HCT116 (cell line): ENCODE measurements around the gene THSD7A. TPM values are rescaled to one million over a fixed set of nuclear protein-coding genes. Genes with fewer than 3 reads are reported as not detected.

ENCODE experiments used
- ATAC-seq: fragments of 200-7000 bp; cut with Tn5 transposase; 2 replicates; pipeline ENCODE4 v1.9.1; 2020; ENCODE audit warnings: mild to moderate bottlenecking, moderate library complexity
- BruUV-seq: library from RNA; stranded (reverse); fragments of 400-500 nt; replicated peaks from 2 replicates; lab custom pipeline; 2021; lab: Mats Ljungman, UMichigan
- CTCF ChIA-PET: fragments of 300-600 bp; sonication (Branson Sonifier 250); formaldehyde crosslinking; loops from one replicate; lab custom pipeline; 2021; ENCODE audit warnings: antibody characterized with exemption; lab: Charles Lee
- POLR2A ChIA-PET: fragments of 300-600, 350-600 bp; sonication (Branson Sonifier 250); formaldehyde crosslinking; loops from one replicate; lab custom pipeline; 2021; ENCODE audit warnings: antibody characterized with exemption; lab: Charles Lee
- RAD21 ChIA-PET, 2 experiments: fragments of 300-600 bp; sonication (Branson Sonifier 250); formaldehyde crosslinking; loops; one replicate each; lab custom pipeline; 2023; ENCODE audit warnings: low total read pairs in 2 of 2; ENCODE audit not compliant: uncharacterized antibody in 2 of 2, unreplicated experiment in 2 of 2, low non-redundant PET in 1 of 2; lab: Charles Lee
- DNase-seq: peaks from one replicate; pipeline ENCODE4 v3.0.0-alpha.2; 2010; ENCODE audit warnings: low read depth, low spot score
- H2AFZ ChIP-seq: fragments of 200-600 bp; shearing (Covaris generic), sonication (generic); 2 replicates; pipeline ENCODE4 v1.6.1; 2017; ENCODE audit warnings: low read depth, mixed run types, mixed read lengths, antibody characterized with exemption, low read length; ENCODE audit not compliant: poor library complexity, severe bottlenecking
- H3K27ac ChIP-seq: 2 replicates; pipeline ENCODE4 v1.5.1; 2012; ENCODE audit warnings: low read depth, low read length
- H3K27me3 ChIP-seq: fragments of 200-600 bp; sonication (generic); 2 replicates; pipeline ENCODE4 v1.6.1; 2016; ENCODE audit warnings: mixed run types, low read length, mixed read lengths; ENCODE audit not compliant: insufficient read depth
- H3K36me3 ChIP-seq, 2 experiments: fragments of 200-500 bp in 1 of 2; fragments of 200-600 bp in 1 of 2; sonication (Bioruptor generic) in 1 of 2; sonication (generic) in 1 of 2; 2 replicates each; pipeline versions ENCODE4 v1.5.1 to v1.6.1; 2014 to 2016; ENCODE audit warnings: low read length in 2 of 2, inconsistent platforms in 1 of 2, mixed read lengths in 1 of 2, mixed run types in 1 of 2; ENCODE audit not compliant: insufficient read depth in 2 of 2, control insufficient read depth in 1 of 2
- H3K4me1 ChIP-seq, 2 experiments: fragments of 200-600 bp in 1 of 2; sonication (generic) in 1 of 2; 2 replicates each; pipeline versions ENCODE4 v1.5.1 to v1.6.1; 2012 to 2017; ENCODE audit warnings: low read length in 2 of 2, inconsistent platforms in 1 of 2, mild to moderate bottlenecking in 1 of 2, mixed read lengths in 1 of 2, mixed run types in 1 of 2, moderate library complexity in 1 of 2; ENCODE audit not compliant: insufficient read depth in 2 of 2, control insufficient read depth in 1 of 2
- H3K4me2 ChIP-seq: fragments of 200-600 bp; sonication (generic); 2 replicates; pipeline ENCODE4 v1.6.1; 2017; ENCODE audit warnings: mixed run types, low read length, mixed read lengths
- H3K4me3 ChIP-seq, 2 experiments: fragments of 200-600 bp in 1 of 2; sonication (generic) in 1 of 2; replicated peaks in 1 of 2; 2 replicates each; pipeline ENCODE4 v1.5.1; 2011 to 2016; ENCODE audit warnings: low read length in 2 of 2, control low read depth in 1 of 2, low read depth in 1 of 2, mild to moderate bottlenecking in 1 of 2, mixed read lengths in 1 of 2, mixed run types in 1 of 2
- H3K79me2 ChIP-seq: fragments of 200-600 bp; sonication (generic); 2 replicates; pipeline ENCODE4 v1.6.1; 2017; ENCODE audit warnings: mild to moderate bottlenecking, mixed run types, low read length, moderate library complexity, mixed read lengths; ENCODE audit not compliant: insufficient read depth
- H3K9ac ChIP-seq: fragments of 200-600 bp; sonication (generic); 2 replicates; pipeline ENCODE4 v1.6.1; 2016; ENCODE audit warnings: low read length, mixed read lengths
- H3K9me2 ChIP-seq: fragments of 200-600 bp; sonication (generic), shearing (Covaris generic); 2 replicates; pipeline ENCODE4 v1.6.1; 2017; ENCODE audit warnings: mixed run types, mild to moderate bottlenecking, moderate library complexity; ENCODE audit not compliant: insufficient read depth
- H3K9me3 ChIP-seq, 2 experiments: fragments of 200-500 bp in 1 of 2; fragments of 200-600 bp in 1 of 2; sonication (Bioruptor generic) in 1 of 2; sonication (generic) in 1 of 2; 2 replicates each; pipeline ENCODE4 v1.6.1; 2014 to 2017; ENCODE audit warnings: low read length in 2 of 2, mixed read lengths in 2 of 2, inconsistent platforms in 1 of 2, low read depth in 1 of 2, mild to moderate bottlenecking in 1 of 2, mixed run types in 1 of 2, moderate library complexity in 1 of 2; ENCODE audit not compliant: control insufficient read depth in 1 of 2, insufficient read depth in 1 of 2
- H4K20me1 ChIP-seq: fragments of 200-600 bp; sonication (generic), shearing (Covaris generic); 2 replicates; pipeline ENCODE4 v1.6.1; 2017; ENCODE audit warnings: mixed run types, mild to moderate bottlenecking, moderate library complexity; ENCODE audit not compliant: insufficient read depth
- CBX3 ChIP-seq: IDR thresholded peaks from 2 replicates; pipeline ENCODE4 v1.6.1; 2012; ENCODE audit warnings: low read depth
- EGR1 ChIP-seq: IDR thresholded peaks from 2 replicates; pipeline ENCODE4 v1.6.1; 2012; ENCODE audit warnings: low read depth
- ELF1 ChIP-seq: IDR thresholded peaks from 2 replicates; pipeline ENCODE4 v1.6.1; 2012; ENCODE audit warnings: low read depth, borderline replicate concordance
- EZH2 ChIP-seq: fragments of 200-600 bp; sonication (generic); IDR thresholded peaks from 2 replicates; pipeline ENCODE4 v1.6.1; 2017; ENCODE audit warnings: antibody characterized with exemption, mixed run types
- FOSL1 ChIP-seq: IDR thresholded peaks from 2 replicates; pipeline ENCODE4 v1.6.1; 2012; ENCODE audit warnings: low read depth
- POLR2A ChIP-seq: IDR thresholded peaks from 2 replicates; pipeline ENCODE4 v1.7.0; 2011; ENCODE audit warnings: borderline replicate concordance; ENCODE audit not compliant: insufficient read depth, insufficient read length; ENCODE audit errors: extremely low read depth
- POLR2AphosphoS5 ChIP-seq: IDR thresholded peaks from 2 replicates; pipeline ENCODE4 v1.6.1; 2011; ENCODE audit warnings: mild to moderate bottlenecking, low read depth, low read length, moderate library complexity
- RAD21 ChIP-seq: IDR thresholded peaks from 2 replicates; pipeline ENCODE4 v1.6.1; 2012; ENCODE audit warnings: low read depth, mild to moderate bottlenecking
- SIN3A ChIP-seq: IDR thresholded peaks from 2 replicates; pipeline ENCODE4 v1.6.1; 2012; ENCODE audit warnings: low read depth
- SP1 ChIP-seq: IDR thresholded peaks from 2 replicates; pipeline ENCODE4 v1.6.1; 2012; ENCODE audit warnings: low read depth
- ZFX ChIP-seq: fragments of 450-650 bp; IDR thresholded peaks from 2 replicates; pipeline ENCODE4 v1.6.1; 2017
- ZNF274 ChIP-seq: fragments of 200-500 bp; sonication (Bioruptor generic); IDR thresholded peaks from 2 replicates; pipeline ENCODE4 v1.6.1; 2014; ENCODE audit warnings: mild to moderate bottlenecking, low read depth, low read length, inconsistent platforms
- intact Hi-C: fragments of 100-400 bp; cut with micrococcal nuclease; formaldehyde crosslinking; loops from 2 replicates; pipeline ENCODE4 v1.10.0; 2022
- total RNA-seq: library from RNA; stranded (reverse); gene quantifications from one replicate; pipeline ENCODE4 v1.2.1, GENCODE V29; 2021; ENCODE audit not compliant: unreplicated experiment

THSD7A gene
- total RNA-seq, 1 experiment from 2014 or later = 0.05 TPM

GRCh38 chr7:11616466-11616865 is 215.5 kb downstream of the THSD7A start:
- no peaks in the 10 kb centered on the region for H3K36me3 ChIP-seq
- ATAC-seq = no peak
- no peak overlapping the region for H3K4me2 ChIP-seq
- H3K9ac ChIP-seq = no peak overlapping the region
- no peaks in the 10 kb centered on the region for H3K27me3 ChIP-seq
- no TSS peak for BruUV-seq
- no peaks in the 10 kb centered on the region for H3K79me2 ChIP-seq
- ChIA-PET CTCF (no interaction called here), RAD21 (no interaction called here), POLR2A (no interaction called here)
- TF ChIP-seq POLR2AphosphoS5 = no peak
- no peak for TF ChIP-seq RAD21
- TF ChIP-seq FOSL1 = no peak
- no peak for TF ChIP-seq SIN3A
- no peak for TF ChIP-seq CBX3
- TF ChIP-seq EZH2 = no peak
- no peak for TF ChIP-seq ZFX
- TF ChIP-seq ZNF274 = no peak
- no peak for TF ChIP-seq SP1
- TF ChIP-seq EGR1 = no peak
- intact Hi-C loops = no loop called here
- H3K4me3 ChIP-seq = no peak overlapping the region
- DNase-seq = no peak
- H3K9me2 ChIP-seq = no peaks in the 10 kb centered on the region
- no peak overlapping the region for H2AFZ ChIP-seq
- no peaks in the 10 kb centered on the region for H3K9me3 ChIP-seq
- H4K20me1 ChIP-seq = no peaks in the 10 kb centered on the region
- no peak overlapping the region for H3K27ac ChIP-seq
- H3K4me1 ChIP-seq = no peaks in the 10 kb centered on the region

GRCh38 chr7:11615174-11615573 is 216.8 kb downstream of the THSD7A start:
- DNase-seq = no peak
- no peaks in the 10 kb centered on the region for H3K36me3 ChIP-seq
- H3K4me3 ChIP-seq = no peak overlapping the region
- H3K79me2 ChIP-seq = no peaks in the 10 kb centered on the region
- H3K9me2 ChIP-seq = no peaks in the 10 kb centered on the region
- H2AFZ ChIP-seq = no peak overlapping the region
- no peak overlapping the region for H3K4me2 ChIP-seq
- TF ChIP-seq POLR2A (no peak), EGR1 (no peak), ELF1 (no peak)
- no peaks in the 10 kb centered on the region for H3K4me1 ChIP-seq
- intact Hi-C loops = no loop called here
- no peak overlapping the region for H3K9ac ChIP-seq
- H4K20me1 ChIP-seq = no peaks in the 10 kb centered on the region
- no peaks in the 10 kb centered on the region for H3K9me3 ChIP-seq
- H3K27me3 ChIP-seq = no peaks in the 10 kb centered on the region
- ChIA-PET POLR2A (no interaction called here), RAD21 (no interaction called here), CTCF (no interaction called here)
- no TSS peak for BruUV-seq
- H3K27ac ChIP-seq = no peak overlapping the region
- ATAC-seq = no peak
